TTC549 (cell line): ENCODE data around the gene MTNR1A.
A peak's percentile ranks its signal among the peaks of the same experiment; 100 is the strongest.

Experiments
- FAIRE-seq: peaks from 2 replicates; lab custom pipeline; 2012; peaks lifted over from hg19 to GRCh38; lab: Jason Lieb, UNC

MTNR1A gene

DNA sequence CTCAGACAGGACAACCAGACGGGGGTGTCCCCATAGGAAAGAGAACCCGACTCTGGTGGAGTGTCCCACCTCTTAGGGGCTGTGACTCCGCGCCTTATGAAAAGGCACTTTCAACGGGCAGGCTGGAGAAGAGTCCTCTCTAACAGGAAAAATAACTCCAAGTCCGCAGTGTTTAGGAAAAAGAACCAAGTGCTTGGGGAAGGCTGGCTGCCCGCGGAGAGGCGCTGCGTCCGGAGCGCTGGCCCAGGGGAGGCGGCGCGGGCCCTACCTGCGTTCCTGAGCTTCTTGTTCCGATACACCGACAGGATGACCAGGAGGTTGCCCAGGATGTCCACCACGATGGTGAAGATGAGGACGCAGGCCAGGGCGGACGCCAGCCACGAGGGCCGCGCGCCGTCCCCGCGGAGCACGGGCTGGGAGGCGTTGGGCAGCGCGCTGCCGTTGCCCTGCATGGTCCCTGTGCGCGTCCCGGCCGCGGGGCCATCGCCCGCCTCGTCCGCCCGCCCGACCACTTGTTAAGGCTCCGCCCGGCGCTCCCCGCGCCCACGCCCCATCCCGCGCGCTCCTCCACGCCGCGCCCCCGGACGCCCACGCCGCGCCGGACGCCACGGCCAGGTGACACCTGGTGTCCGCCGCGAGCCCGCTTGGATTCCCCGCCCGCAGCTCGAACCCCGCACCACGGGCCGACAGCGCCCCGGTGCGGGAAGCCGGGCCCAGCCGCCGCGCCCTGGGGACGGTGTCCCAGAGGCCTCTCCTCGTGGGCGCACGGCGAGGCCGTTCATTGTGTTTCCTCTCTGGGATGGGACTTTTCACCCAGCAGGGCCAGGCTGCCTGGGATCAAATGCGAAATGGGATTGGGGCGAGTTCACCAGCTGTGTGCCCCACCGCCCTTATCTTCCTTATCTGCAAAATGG is at the start of gene MTNR1A:
Gene MTNR1A, minus strand, starts transcription at position 654 of the 914 bp plus-strand sequence. Its CDS starts 202 bp downstream, at position 452.
- FAIRE-seq = no peak

GRCh38 chr4:186604124-186604807 is 48.9 kb upstream of the MTNR1A start:
- no peak for FAIRE-seq

DNA sequence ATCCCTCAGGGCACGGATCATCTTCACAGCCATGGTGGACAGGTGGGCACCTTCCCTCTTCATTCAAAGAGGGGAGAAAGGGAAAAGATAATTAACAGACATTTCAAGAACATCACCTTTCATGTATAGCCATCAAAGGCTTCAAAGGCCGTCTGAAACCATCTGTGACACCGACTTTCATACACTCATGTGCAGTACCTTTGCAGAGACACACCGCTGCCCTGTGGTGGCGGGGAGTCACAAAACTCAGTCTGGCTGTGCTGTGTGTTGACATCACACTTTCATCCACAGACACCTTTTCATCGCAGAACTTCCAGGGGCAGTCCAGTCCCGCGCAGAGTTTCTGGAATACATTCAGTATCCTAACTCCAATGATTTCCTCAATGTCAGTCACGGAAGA is 47.6 kb upstream of the MTNR1A start:
- no peak for FAIRE-seq

DNA sequence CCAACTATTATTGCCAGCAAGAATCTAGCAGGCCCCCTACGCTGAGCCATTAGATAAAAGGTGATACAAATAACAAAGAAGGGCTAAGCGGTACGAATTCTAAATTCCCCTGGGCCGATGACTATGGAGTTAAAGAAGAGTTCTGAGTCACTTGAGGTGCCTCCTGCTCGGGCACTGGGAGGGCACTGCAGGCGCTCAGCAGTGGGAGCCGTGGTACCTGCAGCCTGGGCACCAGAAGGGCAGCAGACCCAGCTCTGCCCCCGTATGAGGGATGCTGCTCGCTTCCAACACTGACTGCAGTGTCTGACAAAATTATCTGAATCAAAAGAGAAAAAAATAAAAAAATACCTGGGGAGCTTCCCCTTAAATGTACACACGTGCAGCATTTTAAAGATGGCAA is 44.1 kb upstream of the MTNR1A start:
- FAIRE-seq = no peak

DNA sequence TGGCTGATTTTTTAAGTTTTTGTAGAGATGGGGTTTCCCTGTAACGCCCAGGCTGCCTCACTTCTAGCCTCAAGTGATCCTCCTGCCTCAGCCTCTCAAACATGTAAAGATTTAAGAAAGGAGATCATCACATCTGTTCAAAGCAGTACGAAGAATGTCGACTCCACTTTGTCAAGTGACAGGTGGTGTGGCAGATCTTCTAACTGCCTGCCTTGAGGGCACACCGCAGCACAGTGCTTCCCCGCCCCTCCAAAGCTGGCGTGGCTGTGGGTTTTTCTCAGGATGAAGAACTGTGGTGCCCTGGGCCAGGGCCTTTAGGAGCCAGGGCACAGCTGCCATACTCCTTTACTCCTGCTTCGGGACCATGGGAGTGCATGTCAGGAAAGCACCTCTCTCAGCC is 43.3 kb upstream of the MTNR1A start:
- FAIRE-seq = no peak

- FAIRE-seq = no peak
These were observed 41.6 kb upstream of the MTNR1A start for GRCh38 chr4:186596850-186597390.

GRCh38 chr4:186596346-186596745 is 41.0 kb upstream of the MTNR1A start:
- no peak for FAIRE-seq

GRCh38 chr4:186593587-186593973 is 38.2 kb upstream of the MTNR1A start:
- no peak for FAIRE-seq

DNA sequence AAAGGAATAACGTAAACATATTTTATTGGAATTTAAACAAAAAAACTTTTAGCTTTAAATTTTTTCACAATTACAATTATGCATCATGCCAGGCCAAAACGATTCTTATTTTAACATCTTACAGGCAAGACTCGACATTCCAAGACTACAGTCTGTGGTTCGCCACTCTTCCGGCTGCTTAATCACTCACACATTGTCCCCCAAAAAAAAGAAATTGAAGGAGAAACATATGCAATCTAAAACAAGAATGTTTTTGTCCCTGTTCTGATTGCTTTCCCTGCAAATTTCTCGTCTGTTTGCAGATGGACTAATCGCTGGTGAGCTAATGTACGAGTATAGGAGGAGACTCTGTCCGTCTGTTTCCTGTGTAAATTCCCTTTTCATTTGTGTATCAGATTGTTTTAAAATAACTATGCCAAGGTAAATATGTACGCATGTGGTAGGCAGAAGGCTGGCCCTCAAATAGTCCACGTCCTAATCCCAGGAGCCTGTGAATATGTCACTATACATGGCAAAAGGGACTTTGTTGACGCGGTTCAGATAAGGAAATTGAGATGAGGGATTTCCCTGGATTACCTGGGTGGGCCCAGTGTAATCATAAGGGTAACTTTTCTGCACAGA is 37.7 kb upstream of the MTNR1A start:
- FAIRE-seq = no peak

DNA sequence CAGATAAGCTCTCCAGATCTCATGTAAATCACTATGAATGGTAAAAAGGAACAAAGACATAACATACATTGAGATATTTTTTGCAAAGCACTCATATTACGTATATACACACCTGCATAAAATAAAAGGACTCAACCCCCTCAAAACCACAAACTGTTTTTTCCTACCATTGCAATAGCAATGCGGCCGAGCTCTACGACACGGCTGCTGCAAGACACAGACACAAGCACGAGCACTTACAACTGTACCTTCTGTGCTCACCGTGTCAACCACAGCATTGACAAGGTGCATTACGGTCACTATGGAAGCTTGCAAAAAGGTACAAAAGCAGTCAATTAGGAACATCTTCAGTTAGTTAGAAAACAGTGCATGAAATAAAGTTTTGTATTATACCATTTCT is 37.1 kb upstream of the MTNR1A start:
- no peak for FAIRE-seq

- no peak for FAIRE-seq
These were observed 36.3 kb upstream of the MTNR1A start for GRCh38 chr4:186591651-186592050.

GRCh38 chr4:186588503-186588902 is 33.1 kb upstream of the MTNR1A start:
- FAIRE-seq = no peak

GRCh38 chr4:186587416-186588018 is 32.1 kb upstream of the MTNR1A start:
- FAIRE-seq = peak; percentile 67

GRCh38 chr4:186586205-186586604 is 30.8 kb upstream of the MTNR1A start:
- FAIRE-seq = no peak

DNA sequence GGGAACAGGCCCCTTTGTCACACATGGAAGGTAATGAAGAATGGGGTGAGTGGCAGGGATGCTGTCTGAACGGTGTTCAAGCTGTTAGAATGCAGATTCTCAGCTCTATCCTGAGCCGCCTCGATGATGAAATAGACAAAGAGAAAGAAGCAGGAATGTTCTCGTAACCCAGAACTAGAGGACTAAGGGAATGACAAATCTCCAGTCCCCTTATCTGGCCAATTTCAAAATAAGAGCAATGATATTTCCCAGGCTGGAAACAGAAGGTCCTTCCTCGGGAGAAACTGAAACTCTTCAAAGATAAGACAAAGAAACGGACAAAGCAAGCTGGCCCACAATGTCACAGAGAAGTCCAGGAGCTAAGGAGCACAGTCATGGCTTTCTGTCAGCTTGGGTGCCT is 29.5 kb upstream of the MTNR1A start:
- FAIRE-seq = no peak

DNA sequence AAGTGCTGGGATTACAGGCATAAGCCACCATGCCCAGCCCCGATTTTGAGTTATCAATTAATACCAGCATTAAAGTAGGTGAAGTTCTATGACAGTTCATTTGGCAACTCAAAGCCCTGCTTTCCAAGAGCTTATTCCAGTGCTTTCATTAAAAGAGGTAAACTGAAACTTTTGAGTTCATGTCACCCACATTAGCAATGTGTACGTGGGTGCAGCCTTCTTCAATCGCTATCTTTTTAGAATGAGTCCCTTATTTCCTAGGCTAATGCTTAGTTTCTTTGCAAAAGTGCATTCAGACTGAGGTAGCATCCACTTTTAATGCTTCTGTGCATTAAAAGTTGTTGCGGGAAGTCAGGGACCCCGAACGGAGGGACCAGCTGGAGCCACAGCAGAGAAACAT is 26.1 kb upstream of the MTNR1A start:
- no peak for FAIRE-seq

GRCh38 chr4:186580669-186581068 is 25.3 kb upstream of the MTNR1A start:
- no peak for FAIRE-seq

GRCh38 chr4:186570193-186570996 is 15.0 kb upstream of the MTNR1A start:
- no peak for FAIRE-seq

DNA sequence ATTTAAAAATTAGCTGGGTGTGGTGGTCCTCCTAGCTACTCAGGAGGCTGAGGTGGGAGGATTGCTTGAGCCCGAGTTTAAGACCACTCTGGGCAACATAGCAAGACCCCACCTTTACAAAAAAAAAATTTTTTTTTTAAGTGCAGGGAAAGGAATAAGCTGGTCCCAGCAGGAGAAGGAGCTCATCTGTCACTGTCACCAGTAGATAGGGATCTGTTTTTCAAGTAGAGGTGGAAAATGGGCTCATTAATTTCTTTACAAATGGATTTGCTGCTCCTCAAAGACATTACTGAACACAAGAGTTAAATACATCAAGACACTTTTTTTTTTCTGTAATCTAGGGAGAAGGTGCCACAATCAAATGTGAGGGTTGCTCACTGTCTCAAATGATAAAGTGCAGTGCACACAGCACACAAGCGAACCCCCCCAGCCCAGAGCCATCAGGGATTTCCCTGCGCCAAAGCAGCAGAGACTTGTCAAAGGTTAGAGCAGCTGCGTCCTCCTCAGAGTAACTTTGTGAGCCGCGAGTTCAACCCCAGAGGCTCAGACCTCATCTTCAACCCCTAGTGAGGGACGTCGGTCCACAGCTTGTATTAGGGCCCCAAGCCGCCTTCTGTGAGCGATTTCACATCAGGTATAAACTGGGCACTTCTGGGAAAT is 14.3 kb upstream of the MTNR1A start:
- no peak for FAIRE-seq

- FAIRE-seq = no peak
These were observed 10.7 kb upstream of the MTNR1A start for GRCh38 chr4:186566068-186566467.

DNA sequence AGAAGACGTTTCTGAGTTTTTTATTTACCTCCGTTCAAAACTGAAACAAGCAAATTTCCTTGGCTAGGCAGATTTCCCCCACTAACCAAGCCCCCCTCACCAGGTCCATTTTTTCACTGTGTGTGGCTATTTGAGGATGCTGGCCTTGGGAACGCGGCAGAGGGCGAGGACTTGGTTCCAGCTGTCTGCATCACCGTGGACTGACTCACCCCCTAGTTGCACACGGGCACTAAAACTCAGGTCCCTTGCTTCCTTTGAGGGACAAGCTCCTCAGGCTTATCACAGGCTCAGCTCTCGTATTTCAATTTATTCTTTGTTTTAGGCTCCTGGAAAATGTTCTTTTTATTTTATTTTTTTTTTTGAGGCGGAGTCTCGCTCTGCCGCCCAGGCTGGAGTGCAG is 8.4 kb upstream of the MTNR1A start:
- FAIRE-seq = no peak
